GM23338 (cell line): Measurements from ENCODE around the gene CD69.

ENCODE experiments used
- CTCF ChIP-seq, 2 experiments: fragments of 200-600 bp in 1 of 2; sonication (generic) in 1 of 2; conservative IDR thresholded peaks; 2 replicates each; pipeline versions ENCODE4 v1.5.1 to v1.6.1; 2016 to 2017; ENCODE audit warnings: antibody characterized with exemption in 2 of 2, low read depth in 2 of 2, mild to moderate bottlenecking in 2 of 2, moderate library complexity in 1 of 2
- EZH2phosphoT487 ChIP-seq: fragments of 200-600 bp; sonication (generic); IDR thresholded peaks from one replicate; pipeline ENCODE4 v1.8.1; 2018; ENCODE audit warnings: antibody characterized with exemption; ENCODE audit not compliant: unreplicated experiment
- POLR2AphosphoS5 ChIP-seq: IDR thresholded peaks from 2 replicates; pipeline ENCODE4 v1.6.1; 2016; ENCODE audit warnings: antibody characterized with exemption, low read depth
- STAT1 ChIP-seq: IDR thresholded peaks from one replicate; pipeline ENCODE4 v1.6.1; 2016; ENCODE audit warnings: antibody characterized with exemption; ENCODE audit not compliant: unreplicated experiment

GRCh38 chr12:9763025-9763424 lies 2.3 kb upstream of the CD69 start:
- TF ChIP-seq CTCF (conservative IDR thresholded peaks at IDR 0.05; ENCODE audit: low read depth in 2 of 2) (no peak), EZH2phosphoT487 (no peak), STAT1 (no peak), POLR2AphosphoS5 (no peak)
